ENCODE data around the gene HMSD. TPM values are rescaled to one million over a fixed set of nuclear protein-coding genes. Genes with fewer than 3 reads are reported as not detected.

HMSD gene
- total RNA-seq: not detected

DNA sequence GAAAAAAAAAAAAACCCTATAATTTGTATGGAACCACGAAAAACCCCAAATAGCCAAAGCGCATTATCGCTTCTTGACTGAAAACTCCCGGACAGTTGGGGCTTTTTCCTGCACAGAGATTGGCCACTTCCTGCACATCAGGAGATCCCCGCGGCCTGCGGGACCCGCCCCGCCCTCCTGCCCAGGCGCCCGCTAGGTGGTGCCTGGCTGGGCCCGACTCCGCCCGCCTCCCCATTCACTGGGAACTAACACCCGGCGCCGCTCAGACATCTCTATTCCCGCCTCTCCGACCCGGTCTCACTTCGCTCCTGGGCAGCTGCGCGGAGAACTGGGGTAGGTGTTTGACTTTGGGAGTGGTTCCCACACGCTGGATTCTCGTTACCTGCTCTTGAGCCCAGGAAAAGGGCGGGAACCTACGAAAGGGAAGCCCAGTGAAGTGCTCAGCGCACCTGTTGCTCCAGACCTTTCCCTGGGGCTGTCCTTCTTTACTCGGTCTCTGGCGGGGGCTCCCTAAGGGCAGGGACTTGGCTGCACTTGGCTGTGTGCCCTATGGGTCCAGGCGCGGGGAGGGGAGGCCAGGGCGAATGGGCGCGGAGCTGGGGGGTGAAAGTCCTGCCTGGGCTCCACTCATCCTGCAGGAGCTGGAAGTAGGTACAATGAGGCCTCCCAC, at the start of gene HMSD:
Gene HMSD, plus strand, starts transcription at position 234 of the 670 bp plus-strand sequence. CDS start 4,155 bp downstream, outside the sequence.
- no peaks in the 10 kb centered on the region for H3K27me3 ChIP-seq
- H3K9me3 ChIP-seq: no peaks in the 10 kb centered on the region
- intact Hi-C loops (cut with DNase I): no loop called here
- H3K4me1 ChIP-seq: no peaks in the 10 kb centered on the region
- no peak within 1 kb of the TSS for H3K27ac ChIP-seq
- peak in 1 of 2 donors; percentile 73 for DNase-seq (ENCODE audit: low spot score in 2 of 2)
- no peaks in the 10 kb centered on the region for H3K36me3 ChIP-seq
- H3K4me3 ChIP-seq: peak within 1 kb of the TSS; percentile 46 to 62
- TF ChIP-seq, protein P1, sequence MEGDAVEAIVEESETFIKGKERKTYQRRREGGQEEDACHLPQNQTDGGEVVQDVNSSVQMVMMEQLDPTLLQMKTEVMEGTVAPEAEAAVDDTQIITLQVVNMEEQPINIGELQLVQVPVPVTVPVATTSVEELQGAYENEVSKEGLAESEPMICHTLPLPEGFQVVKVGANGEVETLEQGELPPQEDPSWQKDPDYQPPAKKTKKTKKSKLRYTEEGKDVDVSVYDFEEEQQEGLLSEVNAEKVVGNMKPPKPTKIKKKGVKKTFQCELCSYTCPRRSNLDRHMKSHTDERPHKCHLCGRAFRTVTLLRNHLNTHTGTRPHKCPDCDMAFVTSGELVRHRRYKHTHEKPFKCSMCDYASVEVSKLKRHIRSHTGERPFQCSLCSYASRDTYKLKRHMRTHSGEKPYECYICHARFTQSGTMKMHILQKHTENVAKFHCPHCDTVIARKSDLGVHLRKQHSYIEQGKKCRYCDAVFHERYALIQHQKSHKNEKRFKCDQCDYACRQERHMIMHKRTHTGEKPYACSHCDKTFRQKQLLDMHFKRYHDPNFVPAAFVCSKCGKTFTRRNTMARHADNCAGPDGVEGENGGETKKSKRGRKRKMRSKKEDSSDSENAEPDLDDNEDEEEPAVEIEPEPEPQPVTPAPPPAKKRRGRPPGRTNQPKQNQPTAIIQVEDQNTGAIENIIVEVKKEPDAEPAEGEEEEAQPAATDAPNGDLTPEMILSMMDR (IDR thresholded peaks at IDR 0.05): peak in 1 of 3 experiments; percentile 47

DNA sequence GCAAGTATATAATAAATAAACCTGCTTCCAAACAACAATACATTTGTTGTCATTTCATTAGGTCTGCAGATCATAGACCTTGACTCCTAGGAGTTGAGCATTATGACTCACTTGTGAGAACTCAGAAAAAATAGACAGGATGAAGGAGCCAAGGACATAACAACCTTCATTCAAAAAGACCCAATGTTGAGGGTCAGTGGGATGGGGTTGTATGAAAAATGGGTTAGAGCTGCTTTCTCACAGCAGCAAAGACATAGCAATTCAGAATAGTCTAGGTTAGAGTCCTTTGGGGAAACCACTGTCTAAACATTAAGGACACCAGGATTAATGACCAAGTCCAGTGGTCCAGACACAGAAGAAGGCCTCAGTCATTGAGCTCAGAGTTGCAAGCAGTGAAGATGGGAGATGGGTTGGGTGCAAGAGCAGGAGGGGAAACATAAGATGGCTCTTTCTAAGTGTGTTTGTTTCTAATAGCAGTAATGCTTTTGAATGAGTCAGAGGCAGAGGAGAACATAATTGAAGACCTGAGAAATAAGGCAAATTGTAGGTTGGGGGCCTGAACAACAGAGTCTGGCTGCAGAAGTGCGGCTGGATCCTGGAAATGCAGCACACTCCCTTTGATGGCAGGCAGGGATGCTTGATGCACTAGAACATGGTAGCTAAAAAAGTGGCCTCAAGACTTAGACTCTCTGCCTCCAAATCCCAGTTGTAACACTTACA, 45.1 kb upstream of the HMSD start:
- DNase-seq (ENCODE audit: low spot score in 2 of 2): no peak
- TF ChIP-seq, protein P1 (IDR thresholded peaks at IDR 0.05): no peak
- no peaks in the 10 kb centered on the region for H3K27me3 ChIP-seq
- no peaks in the 10 kb centered on the region for H3K9me3 ChIP-seq
- H3K4me3 ChIP-seq: no peak overlapping the region
- H3K4me1 ChIP-seq: no peaks in the 10 kb centered on the region
- intact Hi-C loops (cut with DNase I): no loop called here
- H3K27ac ChIP-seq: no peak overlapping the region
- no peaks in the 10 kb centered on the region for H3K36me3 ChIP-seq

- Histone ChIP-seq H3K36me3 (no peaks in the 10 kb centered on the region), H3K27ac (no peak overlapping the region), H3K9me3 (no peaks in the 10 kb centered on the region), H3K4me3 (no peak overlapping the region), H3K4me1 (no peaks in the 10 kb centered on the region), H3K27me3 (no peaks in the 10 kb centered on the region)
- no peak for DNase-seq (ENCODE audit: low spot score in 2 of 2)
- intact Hi-C loops (cut with DNase I): no loop called here
- TF ChIP-seq, protein P1 (IDR thresholded peaks at IDR 0.05): no peak
These were observed 44.4 kb upstream of the HMSD start for GRCh38 chr18:63904694-63905093.

- Histone ChIP-seq H3K27ac (no peak overlapping the region), H3K4me3 (no peak overlapping the region)
These were observed 43.7 kb upstream of the HMSD start for GRCh38 chr18:63905361-63905760.

GRCh38 chr18:63906056-63906455, 43.0 kb upstream of the HMSD start:
- H3K27ac ChIP-seq: no peak overlapping the region
- intact Hi-C loops (cut with DNase I): no loop called here
- H3K27me3 ChIP-seq: no peaks in the 10 kb centered on the region
- TF ChIP-seq, protein P1 (IDR thresholded peaks at IDR 0.05): no peak
- no peaks in the 10 kb centered on the region for H3K9me3 ChIP-seq
- H3K4me1 ChIP-seq: no peaks in the 10 kb centered on the region
- no peak for DNase-seq (ENCODE audit: low spot score in 2 of 2)
- H3K4me3 ChIP-seq: no peak overlapping the region
- H3K36me3 ChIP-seq: no peaks in the 10 kb centered on the region

More at GRCh38 chr18:63905361-63905760, 43.7 kb upstream of the HMSD start:
- TF ChIP-seq, protein P1 (IDR thresholded peaks at IDR 0.05): no peak
- Histone ChIP-seq H3K36me3 (no peaks in the 10 kb centered on the region), H3K4me1 (no peaks in the 10 kb centered on the region), H3K9me3 (no peaks in the 10 kb centered on the region), H3K27me3 (no peaks in the 10 kb centered on the region)
- DNase-seq (ENCODE audit: low spot score in 2 of 2): no peak
- intact Hi-C loops (cut with DNase I): no loop called here
